Subcutaneous adipose tissue (tissue), 4 donors: ENCODE data around the gene DGKH. TPM values are rescaled to one million over a fixed set of nuclear protein-coding genes. Genes with fewer than 3 reads are reported as not detected.

ENCODE experiments used
- CTCF ChIP-seq: fragments of 450-650 bp; IDR thresholded peaks from one replicate; pipeline ENCODE4 v1.5.1; 2016; ENCODE audit warnings: low read depth, mild to moderate bottlenecking, control low read depth, antibody characterized with exemption, moderate library complexity
- total RNA-seq, 4 donors: library from RNA; depleted of rRNA; stranded (reverse); fragments of >200 nt; gene quantifications; one replicate each; pipeline ENCODE4 v1.1.0, GENCODE V29; 2016

Gene DGKH
- total RNA-seq, 4 donors from 2014 or later = 11.9 to 19.8 (median 13.5) TPM

GRCh38 chr13:42136518-42136917, 88.1 kb downstream of the DGKH start:
- TF ChIP-seq CTCF = no peak

DNA sequence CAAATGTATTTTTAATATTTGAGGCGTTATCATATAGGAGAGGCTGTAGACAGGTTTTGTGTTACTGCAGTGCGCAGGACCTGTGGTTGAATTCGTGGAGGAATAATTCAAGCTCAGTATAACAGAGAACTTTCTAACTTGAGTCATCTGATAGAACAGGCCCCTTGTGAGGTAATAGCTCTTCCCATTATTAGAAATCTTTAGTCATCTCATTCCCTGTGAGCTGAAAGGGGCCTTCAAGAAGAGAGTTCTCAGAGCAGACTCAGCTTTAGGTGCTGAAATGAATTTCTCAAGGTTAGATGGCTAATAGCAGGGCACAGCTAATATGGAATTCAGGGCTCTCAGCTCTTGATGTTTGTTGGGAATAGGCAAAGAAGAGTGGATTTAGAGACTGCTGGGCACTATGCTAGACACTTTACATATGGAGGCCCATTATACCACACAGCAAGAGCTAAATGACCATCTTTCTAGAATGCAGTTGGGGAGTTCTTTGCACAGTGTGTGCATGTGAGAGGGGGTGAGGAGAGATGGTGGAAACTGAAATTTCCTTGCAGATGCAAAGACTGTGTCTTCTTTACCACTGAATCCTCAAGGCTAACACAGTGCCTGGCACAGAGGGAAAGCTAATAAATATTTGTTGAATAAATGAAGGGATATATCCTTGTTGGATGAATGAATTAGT, 89.5 kb downstream of the DGKH start:
- no peak for TF ChIP-seq CTCF

GRCh38 chr13:42140494-42140893, 92.0 kb downstream of the DGKH start:
- no peak for TF ChIP-seq CTCF

DNA sequence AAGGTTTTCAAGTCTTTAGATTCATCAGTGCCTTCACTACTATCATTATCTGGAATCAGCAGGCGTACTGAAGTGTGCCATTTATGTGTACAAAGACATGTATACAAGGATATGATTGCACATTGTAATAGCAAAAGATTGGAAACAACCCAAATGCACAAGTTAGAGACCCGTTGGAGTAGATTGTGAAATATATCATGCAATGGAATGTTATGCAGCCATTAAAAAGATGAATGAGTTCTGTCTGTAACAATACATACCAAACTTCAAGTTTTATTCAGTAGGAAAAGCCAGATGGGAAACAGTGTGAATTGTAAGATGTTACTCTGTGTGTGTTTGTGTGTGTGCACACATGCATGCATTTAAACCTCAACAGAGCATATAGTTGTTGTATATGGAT, 97.9 kb downstream of the DGKH start:
- no peak for TF ChIP-seq CTCF

DNA sequence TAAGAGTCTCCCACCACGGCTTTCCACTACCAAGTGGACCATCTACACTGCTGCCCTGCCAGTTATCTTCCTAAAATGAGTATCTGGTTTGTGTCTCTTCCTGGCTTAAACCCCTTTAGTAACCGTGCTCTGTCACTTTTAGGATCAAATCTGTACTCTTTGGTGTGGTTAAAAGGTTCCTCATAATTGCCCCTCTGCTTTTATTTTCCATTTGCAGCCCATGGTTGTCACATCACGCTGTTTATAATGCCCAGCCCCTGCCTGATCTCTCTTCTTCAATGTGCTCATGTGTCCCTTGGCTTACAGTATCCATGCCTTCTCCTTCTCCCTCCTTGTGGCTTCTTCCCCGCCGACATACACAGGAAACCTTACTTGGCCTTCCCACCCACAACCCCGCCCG, 100.1 kb downstream of the DGKH start:
- no peak for TF ChIP-seq CTCF

DNA sequence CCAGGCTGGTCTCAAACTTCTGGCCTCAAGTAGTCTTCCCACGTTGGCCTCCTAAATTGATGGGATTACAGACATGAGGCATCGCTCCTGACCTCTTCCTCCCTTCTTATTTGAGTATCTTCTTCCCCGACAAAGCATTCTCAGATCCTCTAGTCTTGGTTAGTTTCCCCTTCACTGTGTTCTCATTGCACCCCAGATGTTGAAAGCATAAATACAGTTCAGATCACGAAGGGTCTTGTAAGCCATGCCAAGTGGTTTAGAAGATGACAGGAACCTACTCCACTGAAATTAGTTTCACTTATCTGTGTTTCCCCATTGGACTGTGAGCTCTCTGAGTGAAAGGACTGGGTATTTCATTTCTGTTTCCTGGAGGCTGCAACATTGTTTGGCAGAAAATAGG, 100.7 kb downstream of the DGKH start:
- no peak for TF ChIP-seq CTCF

GRCh38 chr13:42151781-42152180, 103.3 kb downstream of the DGKH start:
- no peak for TF ChIP-seq CTCF
